OCI-LY7 (cell line): Measurements from ENCODE around the gene FOXP1. TPM values are rescaled to one million over a fixed set of nuclear protein-coding genes. Genes with fewer than 3 reads are reported as not detected.

ENCODE experiments used
- BruUV-seq: library from RNA; stranded (reverse); fragments of 400-500 nt; replicated peaks from 2 replicates; lab custom pipeline; 2021; lab: Mats Ljungman, UMichigan
- CTCF ChIA-PET: fragments of 300-600 bp; sonication (Branson Sonifier 250); formaldehyde crosslinking; loops from one replicate; lab custom pipeline; 2022; ENCODE audit warnings: antibody characterized with exemption; ENCODE audit not compliant: unreplicated experiment; lab: Charles Lee
- POLR2A ChIA-PET: fragments of 300-600 bp; sonication (Branson Sonifier 250); formaldehyde crosslinking; loops from one replicate; lab custom pipeline; 2022; ENCODE audit warnings: antibody characterized with exemption; lab: Charles Lee
- DNase-seq: peaks from one replicate; pipeline ENCODE4 v3.0.0-alpha.2; 2015; ENCODE audit warnings: low spot score
- H2AFZ ChIP-seq: fragments of 200-600 bp; sonication (generic), shearing (Covaris generic); 2 replicates; pipeline ENCODE4 v1.6.1; 2014; ENCODE audit warnings: mild to moderate bottlenecking, antibody characterized with exemption, low read length, moderate library complexity
- H3K27ac ChIP-seq: fragments of 200-600 bp; sonication (generic); 2 replicates; pipeline ENCODE4 v1.5.1; 2014; ENCODE audit warnings: mixed run types, low read depth, mild to moderate bottlenecking, moderate library complexity, low read length, inconsistent platforms; ENCODE audit not compliant: poor library complexity, severe bottlenecking
- H3K36me3 ChIP-seq: fragments of 200-600 bp; sonication (generic); 2 replicates; pipeline ENCODE4 v1.6.1; 2014; ENCODE audit warnings: mild to moderate bottlenecking, antibody characterized with exemption, low read length, moderate library complexity, mixed read lengths; ENCODE audit not compliant: insufficient read depth
- H3K4me1 ChIP-seq: fragments of 200-600 bp; sonication (generic); 2 replicates; pipeline ENCODE4 v1.5.1; 2014; ENCODE audit warnings: mild to moderate bottlenecking, low read length; ENCODE audit not compliant: insufficient read depth, poor library complexity, severe bottlenecking
- H3K4me2 ChIP-seq: fragments of 200-600 bp; sonication (generic); 2 replicates; pipeline ENCODE4 v1.6.1; 2014; ENCODE audit warnings: mild to moderate bottlenecking, low read length
- H3K4me3 ChIP-seq: fragments of 200-600 bp; sonication (generic); 2 replicates; pipeline ENCODE4 v1.5.1; 2014; ENCODE audit warnings: mild to moderate bottlenecking, low read depth, low read length; ENCODE audit not compliant: poor library complexity, severe bottlenecking
- H3K79me2 ChIP-seq: fragments of 200-600 bp; sonication (generic); 2 replicates; pipeline ENCODE4 v1.6.1; 2016; ENCODE audit warnings: low read depth, mild to moderate bottlenecking, low read length, moderate library complexity, mixed read lengths; ENCODE audit not compliant: insufficient read depth
- H3K9me2 ChIP-seq: fragments of 200-600 bp; sonication (generic); 2 replicates; pipeline ENCODE4 v1.6.1; 2016; ENCODE audit warnings: mild to moderate bottlenecking, low read length, mixed read lengths; ENCODE audit not compliant: insufficient read depth
- H3K9me3 ChIP-seq: fragments of 200-600 bp; sonication (generic); 2 replicates; pipeline ENCODE4 v1.6.1; 2014; ENCODE audit warnings: mild to moderate bottlenecking, mixed run types, low read length, mixed read lengths
- H4K20me1 ChIP-seq: fragments of 200-600 bp; sonication (generic); 2 replicates; pipeline ENCODE4 v1.6.1; 2014; ENCODE audit warnings: mild to moderate bottlenecking, antibody characterized with exemption, low read length, moderate library complexity, mixed read lengths; ENCODE audit not compliant: insufficient read depth
- EZH2phosphoT487 ChIP-seq: fragments of 200-600 bp; sonication (generic); IDR thresholded peaks from 2 replicates; pipeline ENCODE4 v1.6.1; 2018; ENCODE audit warnings: low read depth, borderline replicate concordance, mild to moderate bottlenecking, mixed run types, antibody characterized with exemption, low read length, moderate library complexity, mixed read lengths
- intact Hi-C: fragments of 100-400 bp; cut with micrococcal nuclease; formaldehyde crosslinking; loops from one replicate; pipeline ENCODE4 v1.10.0; 2022; ENCODE audit not compliant: unreplicated experiment
- total RNA-seq, 2 experiments: library from RNA; depleted of rRNA in 1 of 2; stranded (reverse); fragments of >200 nt in 1 of 2; shearing (Covaris generic) in 1 of 2; gene quantifications; 2 replicates each; pipeline ENCODE4 v1.2.3, GENCODE V29; 2014 to 2022
- TF ChIP-seq, protein P1 (sequence below): fragments of 200-600 bp; sonication (generic); conservative IDR thresholded peaks from 2 replicates; pipeline ENCODE4 v1.5.1; 2014; ENCODE audit warnings: mild to moderate bottlenecking, antibody characterized with exemption, low read length, moderate library complexity, mixed read lengths

The FOXP1 gene
- total RNA-seq, 2 experiments from 2014 or later = 87.3 to 151 TPM

- CTCF ChIA-PET = no interaction called here
- intact Hi-C loops = no loop called here
- no TSS peak for BruUV-seq
- POLR2A ChIA-PET = interaction anchor here (0.5 to 1.4 kb wide), 4 partner anchors 12 to 49 kb away, joined by 3 to 4 read pairs (median 3); no protein-coding TSS in a partner anchor
- Histone ChIP-seq H4K20me1 (0 out of 2 replicates have a peak, but pooled peaks cover 2% of the 10 kb centered on the region), H3K4me3 (no peak overlapping the region), H2AFZ (no peak overlapping the region), H3K4me2 (no peak overlapping the region), H3K79me2 (peaks cover 30% of the 10 kb centered on the region; the same call in 1 of the 2 replicates), H3K36me3 (peaks cover 16% of the 10 kb centered on the region), H3K27ac (no peak overlapping the region), H3K9me3 (no peaks in the 10 kb centered on the region), H3K4me1 (peaks cover 10% of the 10 kb centered on the region), H3K9me2 (no peaks in the 10 kb centered on the region)
- TF ChIP-seq EZH2phosphoT487 = no peak
- TF ChIP-seq, protein P1, sequence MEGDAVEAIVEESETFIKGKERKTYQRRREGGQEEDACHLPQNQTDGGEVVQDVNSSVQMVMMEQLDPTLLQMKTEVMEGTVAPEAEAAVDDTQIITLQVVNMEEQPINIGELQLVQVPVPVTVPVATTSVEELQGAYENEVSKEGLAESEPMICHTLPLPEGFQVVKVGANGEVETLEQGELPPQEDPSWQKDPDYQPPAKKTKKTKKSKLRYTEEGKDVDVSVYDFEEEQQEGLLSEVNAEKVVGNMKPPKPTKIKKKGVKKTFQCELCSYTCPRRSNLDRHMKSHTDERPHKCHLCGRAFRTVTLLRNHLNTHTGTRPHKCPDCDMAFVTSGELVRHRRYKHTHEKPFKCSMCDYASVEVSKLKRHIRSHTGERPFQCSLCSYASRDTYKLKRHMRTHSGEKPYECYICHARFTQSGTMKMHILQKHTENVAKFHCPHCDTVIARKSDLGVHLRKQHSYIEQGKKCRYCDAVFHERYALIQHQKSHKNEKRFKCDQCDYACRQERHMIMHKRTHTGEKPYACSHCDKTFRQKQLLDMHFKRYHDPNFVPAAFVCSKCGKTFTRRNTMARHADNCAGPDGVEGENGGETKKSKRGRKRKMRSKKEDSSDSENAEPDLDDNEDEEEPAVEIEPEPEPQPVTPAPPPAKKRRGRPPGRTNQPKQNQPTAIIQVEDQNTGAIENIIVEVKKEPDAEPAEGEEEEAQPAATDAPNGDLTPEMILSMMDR = no peak
- no peak for DNase-seq
Observed at GRCh38 chr3:71499227-71499876, 84.2 kb downstream of the FOXP1 start.

DNA sequence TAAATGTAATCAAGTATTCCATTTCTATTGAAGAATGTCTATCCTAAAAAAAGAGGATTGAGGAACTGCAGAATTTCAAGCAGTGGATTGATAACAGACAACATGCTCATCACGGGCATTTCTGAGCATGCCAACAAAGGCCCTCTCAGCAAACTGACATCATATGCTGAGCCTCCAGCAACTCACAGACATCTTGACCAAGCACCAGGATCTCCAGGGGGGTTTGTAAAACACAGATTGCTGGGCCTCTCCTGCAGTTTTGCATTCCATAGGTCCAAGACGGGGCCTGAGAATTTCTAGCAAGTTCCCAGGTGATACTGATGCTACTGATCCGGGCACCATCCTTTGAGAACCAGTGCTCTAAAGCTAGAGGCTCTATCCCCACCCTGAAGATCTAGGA lies 85.0 kb downstream of the FOXP1 start:
- no peak for DNase-seq
- H4K20me1 ChIP-seq = 0 out of 2 replicates have a peak, but pooled peaks cover 2% of the 10 kb centered on the region
- no peak overlapping the region for H3K4me2 ChIP-seq
- H3K4me3 ChIP-seq = no peak overlapping the region
- peaks cover 23% of the 10 kb centered on the region; the same call in 1 of the 2 replicates for H3K79me2 ChIP-seq
- TF ChIP-seq, protein P1 = no peak
- no peak for TF ChIP-seq EZH2phosphoT487
- peaks cover 19% of the 10 kb centered on the region for H3K36me3 ChIP-seq
- H3K4me1 ChIP-seq = peaks cover 10% of the 10 kb centered on the region
- ChIA-PET POLR2A (interaction anchor here (1.3 to 1.4 kb wide), 3 partner anchors 8 to 46 kb away, joined by 3 to 4 read pairs (median 3); no protein-coding TSS in a partner anchor), CTCF (no interaction called here)
- intact Hi-C loops = no loop called here
- H3K9me2 ChIP-seq = no peaks in the 10 kb centered on the region
- H2AFZ ChIP-seq = no peak overlapping the region
- H3K27ac ChIP-seq = no peak overlapping the region
- BruUV-seq = no TSS peak
- no peaks in the 10 kb centered on the region for H3K9me3 ChIP-seq

DNA sequence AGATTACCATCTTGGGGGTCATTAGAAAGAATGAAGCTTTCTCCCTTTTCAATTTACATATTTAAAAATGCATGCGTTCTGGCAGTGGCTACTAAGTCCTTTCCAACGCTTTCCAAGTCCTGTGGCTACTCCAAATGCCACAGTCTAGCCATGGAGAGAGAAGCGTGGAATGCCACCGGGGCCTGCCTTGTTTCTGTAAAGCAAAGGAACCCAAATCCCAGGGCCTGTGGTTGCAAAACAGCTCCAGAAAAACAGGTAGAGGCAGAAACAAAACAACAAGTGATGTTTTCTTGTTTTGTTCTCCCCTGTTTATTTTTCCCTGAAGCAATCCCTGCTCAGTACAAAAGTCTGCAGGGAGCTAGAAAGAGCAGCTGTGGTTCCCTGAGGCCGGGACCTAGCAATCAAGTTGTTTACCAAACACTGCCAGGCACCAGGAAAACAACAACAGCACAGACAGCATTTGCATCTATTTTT lies 85.5 kb downstream of the FOXP1 start:
- no peak overlapping the region for H3K4me3 ChIP-seq
- H3K4me1 ChIP-seq = peaks cover 10% of the 10 kb centered on the region
- BruUV-seq = no TSS peak
- intact Hi-C loops = no loop called here
- ChIA-PET CTCF (no interaction called here), POLR2A (interaction anchor here (0.7 to 1.4 kb wide), 2 partner anchors 9 to 24 kb away, joined by 3 to 4 read pairs; no protein-coding TSS in a partner anchor)
- H3K4me2 ChIP-seq = no peak overlapping the region
- H3K9me3 ChIP-seq = no peaks in the 10 kb centered on the region
- peaks cover 24% of the 10 kb centered on the region for H3K36me3 ChIP-seq
- TF ChIP-seq EZH2phosphoT487 = no peak
- TF ChIP-seq, protein P1 = no peak
- no peak overlapping the region for H3K27ac ChIP-seq
- no peak for DNase-seq
- peaks cover 21% of the 10 kb centered on the region; the same call in 1 of the 2 replicates for H3K79me2 ChIP-seq
- H3K9me2 ChIP-seq = no peaks in the 10 kb centered on the region
- 0 out of 2 replicates have a peak, but pooled peaks cover 2% of the 10 kb centered on the region for H4K20me1 ChIP-seq
- no peak overlapping the region for H2AFZ ChIP-seq
